Ureter (tissue), 1 donor: Measurements from ENCODE around the gene RAD51B. TPM values are rescaled to one million over a fixed set of nuclear protein-coding genes. Genes with fewer than 3 reads are reported as not detected.
A peak's percentile ranks its signal among the peaks of the same experiment; 100 is the strongest.
"Not testable (repeated sequence)": the region's sequence is repeated elsewhere in the genome, so short reads cannot be mapped to it uniquely, and the experiment has no call there.

ENCODE experiments used
- DNase-seq: peaks from one replicate; pipeline ENCODE4 v3.0.0-alpha.2; 2020; ENCODE audit warnings: low spot score
- total RNA-seq: library from RNA; stranded (reverse); gene quantifications from one replicate; pipeline ENCODE4 v1.2.4, GENCODE V29; 2023
- donor health status: DM: yes; HTN: yes; CAD: no.

Gene RAD51B
- total RNA-seq, 1 donor from 2014 or later, result 36.6 TPM

DNA sequence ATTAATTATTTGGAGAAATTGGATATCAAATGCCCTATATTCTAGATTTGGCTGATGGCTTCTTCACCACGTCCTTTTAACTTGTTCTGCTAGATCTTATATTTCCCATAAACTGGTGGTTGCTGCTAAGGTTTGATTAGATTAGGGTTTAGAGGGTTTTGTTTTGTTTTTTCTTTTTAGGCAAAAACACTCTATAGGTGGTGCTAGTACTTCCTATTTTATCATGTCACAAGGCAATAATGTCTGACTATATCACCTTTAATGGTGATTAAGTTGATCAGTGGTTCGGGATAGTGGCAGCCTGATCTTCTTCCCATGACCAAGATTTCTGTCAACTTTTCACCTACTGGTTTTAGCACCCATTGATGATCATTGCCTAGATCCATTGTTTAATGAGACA, 455.1 kb downstream of the RAD51B start:
- DNase-seq, result no peak

DNA sequence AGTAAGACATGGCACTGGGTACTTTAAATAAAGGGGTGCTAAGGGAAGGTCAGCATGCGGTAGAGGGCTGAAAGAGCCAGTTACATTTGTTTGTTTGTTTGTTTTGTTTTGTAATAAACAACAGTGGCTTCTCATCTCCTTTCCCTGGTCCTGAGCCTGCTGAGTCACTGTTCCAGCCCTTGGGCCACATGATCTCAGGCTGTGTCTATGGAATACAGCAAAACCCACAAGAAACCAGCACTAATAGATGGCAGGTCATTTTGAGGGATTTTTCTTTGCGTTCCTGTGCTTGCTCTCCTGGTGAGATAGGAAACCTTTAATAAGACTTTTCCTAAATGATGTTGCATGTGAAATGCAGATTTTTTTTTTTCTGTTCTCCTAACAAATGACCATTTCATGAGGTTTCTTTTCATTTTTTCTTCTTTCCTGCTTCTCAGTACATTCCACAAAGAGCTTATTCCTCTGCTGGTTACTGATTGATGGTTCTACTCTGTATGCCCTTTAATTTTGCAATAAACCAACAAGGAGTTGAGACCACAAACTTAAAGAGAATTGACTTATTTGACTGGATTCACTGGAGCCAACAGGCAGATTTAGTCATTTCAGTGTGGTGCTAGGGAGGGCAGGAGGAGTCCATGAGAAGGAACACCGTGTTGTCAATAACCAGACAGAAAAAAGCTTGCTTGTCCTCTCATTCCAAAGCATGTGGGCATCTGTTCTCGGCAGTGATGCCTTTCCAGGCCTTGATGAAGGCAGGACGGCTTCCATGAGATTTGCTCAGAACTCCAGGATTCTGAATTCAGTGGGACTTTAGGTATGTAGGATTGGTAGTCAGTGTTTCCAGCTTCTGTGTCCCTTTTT, 459.2 kb downstream of the RAD51B start:
- no peak for DNase-seq

DNA sequence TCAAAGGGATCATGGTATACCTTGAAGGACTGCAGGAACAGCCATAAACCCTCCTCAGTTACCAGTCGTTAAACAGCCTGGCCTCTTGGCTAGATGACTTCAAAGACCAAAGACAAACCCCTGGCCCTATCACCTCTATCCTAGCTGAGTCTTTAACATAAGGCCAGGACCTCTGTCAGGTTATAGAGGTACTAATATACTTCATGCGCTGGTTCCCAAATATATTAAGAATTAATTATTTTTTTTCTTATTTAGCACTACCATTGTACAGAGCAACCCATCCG, 459.8 kb downstream of the RAD51B start:
- no peak for DNase-seq

DNA sequence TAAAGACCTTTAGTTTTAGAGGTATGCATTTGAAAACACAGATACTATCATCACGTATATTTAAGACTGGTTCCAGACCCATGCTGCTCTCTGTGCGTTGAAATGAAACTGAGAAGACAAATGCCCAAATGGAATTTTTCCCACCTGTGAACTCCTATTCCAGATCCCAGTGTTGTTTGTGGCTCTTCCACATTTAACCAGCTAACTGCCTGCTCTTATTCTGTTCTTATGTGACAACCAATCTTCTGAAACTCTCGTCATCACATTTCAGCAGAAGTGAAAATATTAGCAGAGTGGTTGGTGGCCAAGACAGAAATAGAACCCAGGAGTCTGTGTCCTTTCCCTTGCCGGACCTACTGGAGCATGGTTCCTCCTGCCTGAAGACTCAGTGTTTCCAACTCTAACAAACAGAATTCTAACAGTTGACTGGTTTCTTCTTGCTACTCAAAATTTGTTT, 460.2 kb downstream of the RAD51B start:
- no peak for DNase-seq

DNA sequence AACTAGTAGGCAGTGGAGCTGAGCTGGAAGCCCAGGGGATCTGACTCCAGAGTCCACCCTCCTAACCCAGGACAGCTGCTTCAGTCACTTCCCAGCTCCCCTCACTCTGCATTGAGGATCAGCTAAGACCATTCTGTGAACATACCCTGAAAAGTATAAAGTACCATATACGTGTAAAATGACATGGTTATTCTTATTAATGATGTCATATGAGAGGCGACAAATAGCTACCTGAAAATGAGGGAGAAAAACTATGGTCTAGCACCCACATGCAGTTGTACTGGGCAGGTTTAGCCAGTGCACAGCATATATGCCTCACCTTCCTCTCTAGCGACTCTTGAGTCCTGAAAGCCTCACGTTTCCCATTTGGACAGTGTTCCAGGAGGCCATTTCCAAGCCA, 461.9 kb downstream of the RAD51B start:
- no peak for DNase-seq

DNA sequence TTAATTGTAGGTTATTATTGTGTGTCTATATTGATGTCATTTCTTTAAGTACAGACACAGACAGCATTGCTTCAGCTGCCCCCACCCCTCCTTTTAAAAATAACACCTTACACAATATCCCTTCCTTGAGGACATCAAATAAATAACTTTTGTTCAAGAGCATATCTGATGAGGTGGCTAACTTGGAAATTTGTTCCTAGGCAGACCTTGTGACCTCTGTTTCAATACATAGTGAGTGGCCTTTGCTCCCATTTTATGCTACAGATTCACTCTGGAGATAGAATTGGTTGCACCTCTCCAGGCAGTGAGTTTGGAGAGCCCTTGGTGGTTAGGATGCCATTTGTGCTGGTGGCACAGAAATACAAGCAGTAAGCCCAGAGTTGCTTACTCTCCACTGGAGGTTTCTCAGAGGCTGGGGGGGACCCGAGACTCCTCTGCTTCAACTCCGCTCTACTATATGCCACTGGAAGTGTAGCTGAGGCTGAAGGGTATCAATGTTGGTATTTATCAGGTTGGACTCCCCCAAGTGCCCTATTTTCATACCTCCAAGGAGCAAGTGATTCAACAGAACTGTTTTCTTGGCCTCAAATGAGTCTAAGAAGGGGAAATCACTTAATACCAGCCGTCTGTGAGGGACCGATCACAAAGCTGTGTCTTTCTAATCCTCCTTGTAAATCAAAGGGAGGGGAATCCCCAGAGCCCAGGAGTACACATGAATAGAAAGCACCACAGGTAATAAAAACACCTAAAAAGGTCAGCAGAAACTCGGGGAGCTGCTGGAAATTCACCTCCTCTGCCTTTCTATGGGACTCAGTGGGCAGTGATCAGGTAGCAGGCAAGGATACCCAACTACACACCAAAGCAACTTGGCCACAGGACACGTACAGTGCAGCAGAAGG, 463.1 kb downstream of the RAD51B start:
- DNase-seq, result no peak

DNA sequence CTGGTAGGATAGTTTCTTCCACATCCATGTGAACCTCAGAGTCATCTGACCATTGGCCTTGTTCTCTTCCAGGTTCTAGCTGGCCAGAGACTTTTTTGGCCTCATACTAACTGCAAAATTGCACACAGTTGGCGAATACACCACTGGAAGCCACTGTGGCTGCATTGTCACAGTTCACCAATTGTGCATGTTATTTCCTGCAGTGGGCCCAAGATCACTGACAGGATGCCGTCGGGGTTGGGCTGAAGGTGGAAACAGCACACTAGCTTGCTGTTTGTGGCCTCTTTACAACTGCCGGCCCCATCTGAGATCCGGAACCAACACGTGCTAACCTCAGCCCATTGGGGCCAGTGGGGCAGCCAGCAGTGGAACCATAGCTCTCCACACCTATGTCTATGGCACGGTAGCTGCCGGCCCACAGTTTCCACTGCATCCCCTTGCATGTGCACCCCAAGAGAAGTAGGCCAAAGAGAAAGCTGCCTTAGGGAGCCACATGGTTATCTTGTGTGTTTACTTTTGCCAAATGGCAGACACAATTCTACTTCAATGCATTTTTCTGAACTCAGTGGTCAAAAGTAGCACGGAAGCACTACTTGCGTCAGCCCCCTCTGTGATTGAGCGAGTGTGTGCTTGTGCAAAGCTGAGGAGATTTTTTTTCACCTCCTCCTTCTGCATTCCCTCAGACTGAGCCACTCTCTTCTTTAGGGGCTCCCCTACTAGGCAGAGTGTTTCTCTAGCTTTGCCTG, 464.0 kb downstream of the RAD51B start:
- peak; percentile 61 for DNase-seq

DNA sequence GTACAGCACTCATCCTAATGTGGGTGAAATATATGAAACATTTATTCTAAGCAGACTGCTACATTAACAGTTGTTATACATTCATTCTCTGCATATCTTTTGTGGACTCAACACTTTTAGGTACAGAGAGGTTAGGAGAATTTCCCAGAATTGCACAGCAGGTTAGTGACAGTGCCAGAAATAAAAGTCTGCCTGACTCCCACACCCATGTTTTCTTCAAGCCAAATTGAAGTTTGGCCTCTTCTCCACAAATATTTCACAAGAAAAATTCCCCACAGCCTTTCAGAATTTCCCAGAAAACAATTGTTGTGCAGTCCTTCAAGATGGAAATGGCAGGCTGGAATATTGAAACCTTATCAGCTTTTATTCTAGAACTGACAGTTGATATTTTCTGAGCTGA, 464.8 kb downstream of the RAD51B start:
- no peak for DNase-seq

DNA sequence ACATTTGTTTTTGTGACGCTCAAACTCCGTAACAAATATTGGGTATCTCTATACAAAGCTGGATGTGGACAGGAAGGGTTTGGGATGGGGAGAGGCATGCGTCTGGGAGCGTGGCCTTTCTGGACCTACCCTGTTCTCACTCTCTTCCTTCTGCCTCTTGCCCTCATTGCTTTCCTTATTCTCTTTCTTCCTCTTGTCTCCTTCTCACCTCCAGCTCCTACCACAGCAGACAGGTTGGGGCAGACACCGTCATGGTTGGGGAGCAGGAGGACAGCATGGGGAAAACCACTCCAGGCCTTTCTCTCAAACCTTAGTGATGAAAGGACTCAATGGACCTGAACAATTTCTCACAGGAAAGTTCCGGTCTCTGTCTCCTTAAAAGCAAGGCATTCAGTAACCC, 465.3 kb downstream of the RAD51B start:
- DNase-seq, result no peak

DNA sequence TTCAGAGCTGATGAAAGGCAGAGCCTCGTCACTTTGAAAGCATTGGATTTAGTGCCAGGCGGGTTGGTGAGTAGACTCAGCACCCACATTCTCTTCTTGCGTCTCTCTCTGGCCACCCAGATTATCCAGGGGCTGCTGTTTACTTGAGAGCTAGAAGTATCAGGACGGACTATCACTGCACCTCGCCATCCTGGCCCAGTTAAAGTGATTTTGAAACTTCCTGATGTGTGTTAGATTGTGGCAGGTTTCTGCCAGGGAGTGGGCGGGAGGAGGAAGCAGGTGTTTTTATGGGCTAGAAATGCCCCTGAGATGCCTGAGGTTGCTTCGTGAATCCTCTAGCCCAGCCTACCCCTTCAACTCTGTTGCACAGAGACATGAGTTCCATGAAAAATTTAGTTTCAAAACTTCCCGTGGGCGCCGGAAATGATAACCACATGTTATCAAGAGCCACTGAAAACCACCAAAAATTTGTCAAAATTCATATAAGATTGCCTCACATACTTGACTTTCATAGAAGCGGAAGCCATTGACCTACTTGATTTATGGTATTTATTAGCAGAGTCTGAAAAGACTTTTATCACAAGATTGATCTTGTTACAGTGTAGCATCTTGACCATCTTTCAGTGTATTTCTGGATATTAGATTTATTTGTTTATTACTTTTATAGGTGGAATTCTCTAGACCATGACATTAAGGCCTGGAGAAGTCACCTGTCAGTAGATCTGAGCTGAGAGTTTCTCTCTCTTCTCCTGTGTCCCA, 466.0 kb downstream of the RAD51B start:
- no peak for DNase-seq

DNA sequence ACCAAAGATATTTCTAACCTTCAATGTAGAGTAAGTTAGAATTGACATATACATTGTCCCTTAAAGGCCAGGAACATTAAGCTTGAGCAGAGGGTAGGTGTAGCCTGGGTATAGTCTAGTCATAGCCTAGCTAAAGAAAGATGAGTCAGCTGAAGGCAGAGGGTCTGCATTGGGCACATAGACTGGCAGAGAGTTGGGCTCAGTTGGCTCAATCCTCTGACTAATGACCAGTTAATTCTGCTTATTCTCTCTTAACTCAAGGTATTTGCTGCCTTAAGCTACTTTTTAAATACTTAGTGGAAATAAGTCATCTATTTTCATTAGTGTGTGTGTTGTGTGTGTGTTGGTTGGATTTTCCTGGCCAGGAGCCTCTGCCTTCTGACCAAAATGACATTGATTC, 467.1 kb downstream of the RAD51B start:
- no peak for DNase-seq

DNA sequence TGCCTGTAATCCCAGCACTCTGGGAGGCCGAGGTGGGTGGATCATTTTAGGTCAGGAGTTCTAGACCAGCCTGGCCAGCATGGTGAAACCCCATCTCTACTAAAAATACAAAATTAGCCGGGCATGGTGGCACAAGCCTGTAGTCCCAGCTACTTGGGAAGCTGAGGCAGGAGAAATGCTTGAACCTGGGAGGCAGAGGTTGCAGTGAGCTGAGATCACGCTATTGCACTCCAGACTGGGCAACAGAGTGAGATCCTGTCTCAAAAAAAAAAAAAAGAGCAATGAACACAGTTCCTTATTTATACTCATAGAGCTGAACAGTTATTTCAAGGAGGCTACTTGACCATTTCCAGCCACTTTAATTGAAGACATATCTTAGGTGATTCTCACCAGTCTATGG, 469.9 kb downstream of the RAD51B start:
- DNase-seq, result not testable (repeated sequence)

DNA sequence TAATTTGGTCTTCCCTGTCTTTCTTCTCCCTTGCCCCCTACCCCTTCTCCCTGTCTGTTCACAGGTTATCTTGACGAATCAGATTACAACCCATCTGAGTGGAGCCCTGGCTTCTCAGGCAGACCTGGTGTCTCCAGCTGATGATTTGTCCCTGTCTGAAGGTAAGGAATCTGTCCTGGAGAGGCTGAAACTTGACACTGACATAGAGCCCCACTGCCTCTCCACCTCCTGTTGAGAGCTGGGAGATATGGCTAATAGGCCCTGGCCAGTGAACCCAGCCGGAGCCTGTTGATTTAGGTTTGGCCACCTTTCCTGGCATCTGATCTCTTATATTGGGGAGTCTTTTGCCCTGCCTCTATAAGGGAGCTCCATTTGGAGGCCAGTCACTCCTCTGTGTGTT, 472.2 kb downstream of the RAD51B start:
- DNase-seq, result no peak

DNA sequence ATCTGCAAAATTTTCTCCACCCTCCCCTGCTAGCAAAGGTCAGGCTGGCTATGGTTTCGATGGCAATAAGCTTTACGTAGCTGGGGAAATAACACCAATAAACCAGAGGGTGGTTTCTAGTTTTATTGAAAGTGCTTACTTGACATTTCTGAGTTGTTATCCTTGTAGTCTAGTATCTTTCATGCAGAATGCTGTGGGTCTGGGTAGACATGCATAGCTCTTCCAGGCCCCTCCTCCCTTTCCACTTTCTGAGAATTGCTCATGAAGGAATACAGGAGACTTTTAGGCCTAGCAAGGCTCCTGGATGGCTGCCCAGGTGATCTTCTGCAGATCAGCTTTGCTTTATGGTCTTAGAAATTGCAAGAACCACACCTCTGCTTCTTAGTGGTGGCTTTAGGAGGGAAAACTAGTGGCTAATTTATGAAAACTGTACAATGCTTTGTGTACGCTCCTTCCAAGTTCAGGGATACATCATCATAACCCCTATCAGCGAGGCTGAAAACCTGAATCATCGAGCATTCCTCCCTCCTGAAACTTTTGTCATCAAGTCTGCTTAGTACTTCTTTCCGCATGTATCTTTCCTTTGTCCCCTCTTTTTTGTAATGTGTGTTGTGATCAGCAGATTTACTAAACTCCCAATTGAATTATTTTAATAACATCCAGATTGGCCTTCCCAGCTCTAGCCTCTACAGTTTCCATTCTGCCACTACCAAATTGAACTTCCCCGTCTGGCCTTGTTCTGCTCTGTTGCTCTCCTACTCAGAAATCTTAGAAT, 473.0 kb downstream of the RAD51B start:
- DNase-seq, result no peak

DNA sequence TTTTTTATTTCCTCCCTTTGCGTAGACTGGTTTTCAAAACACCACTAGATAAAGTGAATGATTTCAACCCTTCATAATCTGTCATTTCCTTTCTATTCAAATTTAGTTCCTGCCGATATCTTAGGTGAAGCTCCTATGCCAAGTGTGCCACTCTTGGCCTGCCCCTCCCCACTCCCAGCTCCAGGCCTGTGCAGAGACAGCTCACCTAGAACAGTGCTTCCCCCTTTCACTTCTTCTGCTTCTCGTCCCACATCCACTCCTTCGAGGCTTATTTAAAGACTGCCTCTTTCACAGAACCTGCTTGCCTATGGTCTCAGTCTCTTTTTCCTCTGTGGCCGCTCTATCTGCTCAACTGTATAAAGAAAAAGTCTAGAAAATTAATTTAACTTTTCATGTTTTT, 473.8 kb downstream of the RAD51B start:
- DNase-seq, result no peak

DNA sequence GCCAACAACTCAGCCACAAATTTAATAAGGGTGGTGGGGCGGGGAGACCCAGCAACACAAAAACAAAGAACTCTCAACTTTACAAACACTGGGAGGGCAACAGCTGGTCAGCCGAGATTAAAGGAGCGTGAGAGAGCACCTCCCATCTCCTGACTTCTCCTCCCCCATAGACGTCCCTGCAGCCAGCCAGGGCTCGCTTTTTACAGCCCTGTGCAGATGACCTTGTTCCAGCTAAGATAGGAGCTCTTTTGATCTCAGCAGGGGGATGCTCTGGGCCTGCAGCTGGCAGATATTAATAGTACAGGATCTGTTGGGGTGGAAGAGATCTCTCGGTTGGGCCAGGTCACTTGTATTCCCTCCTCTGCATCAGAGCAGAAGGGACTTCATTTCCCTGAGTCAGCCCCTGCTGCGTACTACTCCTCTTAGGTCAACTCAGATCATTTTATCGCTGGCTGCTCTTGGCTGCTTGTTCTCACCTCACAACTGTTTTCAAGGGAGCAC, 475.8 kb downstream of the RAD51B start:
- no peak for DNase-seq

DNA sequence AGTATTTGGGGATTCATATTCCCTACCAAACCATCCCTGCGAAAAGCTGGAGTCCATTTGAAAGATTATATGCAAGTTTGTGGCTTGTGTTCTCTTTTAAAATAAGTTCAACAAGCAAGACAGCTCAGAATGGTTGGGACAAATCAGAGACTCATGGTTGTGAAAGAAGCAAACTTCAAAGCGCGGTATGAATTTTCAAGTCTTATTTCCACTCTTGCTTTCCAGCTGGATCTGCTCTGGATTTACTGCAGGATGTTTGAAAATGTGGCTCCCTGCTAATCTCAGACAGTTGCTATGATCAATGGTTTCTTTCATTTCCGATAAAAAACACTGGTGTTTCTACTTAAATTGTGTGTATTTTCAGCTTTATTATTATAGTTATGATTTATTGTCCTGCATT, 477.5 kb downstream of the RAD51B start:
- DNase-seq, result no peak

DNA sequence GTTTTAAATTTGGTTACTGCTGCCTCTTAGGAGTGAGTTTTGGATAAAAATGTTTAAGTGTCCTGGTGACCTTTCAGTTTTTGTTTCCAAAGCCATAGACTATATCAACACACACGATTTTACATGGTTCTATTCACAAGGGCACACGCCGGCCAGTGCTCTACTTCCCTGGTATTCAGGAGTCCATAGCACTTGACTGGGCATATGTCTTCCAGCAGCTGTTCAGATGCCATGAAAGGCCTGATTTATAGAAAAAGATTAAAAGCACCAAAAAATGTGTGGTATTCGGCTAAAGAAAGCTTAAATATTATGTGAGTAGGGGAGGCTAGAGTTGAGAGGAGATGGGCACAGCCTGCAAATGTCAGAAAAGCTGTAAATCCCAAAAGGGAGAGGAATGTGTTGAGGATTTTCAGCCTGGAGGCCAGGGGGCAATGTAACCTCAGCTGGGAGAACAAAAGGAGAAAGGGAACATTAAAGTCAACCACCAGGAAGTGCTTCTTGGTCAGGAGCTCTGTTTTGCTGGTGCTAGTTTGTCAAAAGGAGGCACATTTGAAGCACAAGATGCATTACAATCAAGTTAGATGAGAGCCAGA, 478.4 kb downstream of the RAD51B start:
- DNase-seq, result no peak

DNA sequence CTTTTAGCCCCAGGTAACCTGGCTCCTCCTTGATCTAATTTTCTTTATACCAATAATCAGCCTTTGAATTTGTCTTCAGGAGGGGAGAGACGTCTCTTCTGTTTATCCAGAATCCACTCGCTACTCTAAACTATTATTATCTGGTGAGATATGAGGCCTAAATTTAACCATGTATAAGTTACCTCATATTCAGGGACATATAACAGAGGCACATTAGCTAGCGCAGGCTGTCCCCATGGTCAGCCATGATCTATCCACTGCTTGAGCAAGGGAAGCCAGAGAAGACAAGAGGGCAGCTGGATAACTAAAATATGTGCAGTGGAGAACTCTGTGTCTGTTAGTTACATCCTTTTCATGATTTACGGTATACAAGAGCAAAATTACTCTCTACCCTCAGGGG, 481.0 kb downstream of the RAD51B start:
- DNase-seq, result no peak

DNA sequence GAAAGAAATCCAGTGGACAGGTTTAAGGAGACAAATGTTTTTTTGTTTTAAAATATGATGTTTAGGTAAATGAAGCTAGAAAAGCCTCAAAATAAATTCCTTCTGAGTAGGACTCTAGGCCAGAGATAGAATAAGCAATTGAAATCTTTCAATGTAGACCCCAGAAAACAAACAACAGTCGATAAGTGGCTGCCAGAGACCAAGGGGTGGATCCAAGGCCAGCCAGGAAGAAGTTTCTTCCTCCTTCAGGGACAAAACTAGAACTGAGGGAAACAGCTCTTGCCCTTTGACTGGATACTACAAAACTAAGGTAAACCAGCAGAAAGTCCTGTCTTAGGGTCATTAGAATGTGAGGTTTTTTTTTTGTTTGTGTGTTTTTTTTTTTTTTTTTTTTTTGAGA, 481.6 kb downstream of the RAD51B start:
- DNase-seq, result no peak
